HepG2 (cell line): Measurements from ENCODE around the gene GPR137. TPM values are rescaled to one million over a fixed set of nuclear protein-coding genes. Genes with fewer than 3 reads are reported as not detected.

Experiments
- ARID4A ChIP-seq: sonication (generic); formaldehyde crosslinking; IDR thresholded peaks from 2 replicates; pipeline ENCODE4 v1.5.0; 2020; ENCODE audit warnings: mild to moderate bottlenecking, missing genetic modification reagents, borderline replicate concordance
- CHD2 ChIP-seq: IDR thresholded peaks from 2 replicates; pipeline ENCODE4 v1.6.1; 2011; ENCODE audit warnings: low read depth, low read length, improper control_type of control experiment
- ELF3 ChIP-seq: IDR thresholded peaks from 2 replicates; pipeline ENCODE4 v1.6.1; 2016; ENCODE audit warnings: missing genetic modification reagents, missing compliant biosample characterization
- GZF1 ChIP-seq: sonication (generic); formaldehyde crosslinking; IDR thresholded peaks from 2 replicates; pipeline ENCODE4 v1.5.1; 2020; ENCODE audit warnings: mild to moderate bottlenecking, missing genetic modification reagents
- MXD4 ChIP-seq: IDR thresholded peaks from 2 replicates; pipeline ENCODE4 v1.6.1; 2016; ENCODE audit warnings: mild to moderate bottlenecking, missing biosample characterization, missing genetic modification reagents
- NCOA1 ChIP-seq: sonication (generic); formaldehyde crosslinking; IDR thresholded peaks from 2 replicates; pipeline ENCODE4 v1.9.0; 2021; ENCODE audit warnings: missing genetic modification reagents
- SAP130 ChIP-seq: IDR thresholded peaks from 2 replicates; pipeline ENCODE4 v1.6.1; 2016; ENCODE audit warnings: low read depth
- TCF7L2 ChIP-seq: IDR thresholded peaks from 2 replicates; pipeline ENCODE4 v1.6.1; 2011; ENCODE audit warnings: mild to moderate bottlenecking, low read depth, low read length, moderate library complexity
- ZBTB21 ChIP-seq: sonication (generic); formaldehyde crosslinking; IDR thresholded peaks from 2 replicates; pipeline ENCODE4 v1.4.0; 2020; ENCODE audit warnings: missing genetic modification reagents
- ZFP82 ChIP-seq: sonication (generic); formaldehyde crosslinking; IDR thresholded peaks from 2 replicates; pipeline ENCODE4 v1.5.1; 2020; ENCODE audit warnings: mild to moderate bottlenecking, missing genetic modification reagents, borderline replicate concordance
- ZNF180 ChIP-seq: sonication (generic); formaldehyde crosslinking; IDR thresholded peaks from 2 replicates; pipeline ENCODE4 v1.4.0; 2020; ENCODE audit warnings: low read depth, missing genetic modification reagents, borderline replicate concordance
- ZNF501 ChIP-seq: sonication (generic); formaldehyde crosslinking; IDR thresholded peaks from 2 replicates; pipeline ENCODE4 v1.5.1; 2020; ENCODE audit warnings: mild to moderate bottlenecking, moderate library complexity, missing genetic modification reagents
- ZNF572 ChIP-seq: sonication (generic); formaldehyde crosslinking; IDR thresholded peaks from 2 replicates; pipeline ENCODE4 v1.5.1; 2020; ENCODE audit warnings: mild to moderate bottlenecking, missing genetic modification reagents
- ZNF709 ChIP-seq: sonication (generic); formaldehyde crosslinking; IDR thresholded peaks from 2 replicates; pipeline ENCODE4 v1.5.0; 2020; ENCODE audit warnings: mild to moderate bottlenecking, missing genetic modification reagents
- ZNF768 ChIP-seq: sonication (generic); formaldehyde crosslinking; IDR thresholded peaks from 2 replicates; pipeline ENCODE4 v1.4.0; 2020; ENCODE audit warnings: missing genetic modification reagents
- ZSCAN5A ChIP-seq: sonication (generic); formaldehyde crosslinking; IDR thresholded peaks from 2 replicates; pipeline ENCODE4 v1.8.0; 2022; ENCODE audit warnings: mild to moderate bottlenecking, missing genetic modification reagents, borderline replicate concordance
- polyA plus RNA-seq, 8 experiments: library from polyadenylated mRNA; depleted of rRNA in 3 of 8; stranded (reverse) in 7 of 8; unstranded in 1 of 8; fragments of >200 nt; fragmentation: Illumina TruSeq in 4 of 8; extraction: Trizol in 4 of 8; gene quantifications; 2 replicates each; pipeline versions ENCODE4 v1.2.1 to v1.2.3, GENCODE V29; 2011 to 2016; ENCODE audit warnings: low read depth in 4 of 8, missing spikeins in 1 of 8, mixed read lengths in 1 of 8; ENCODE audit not compliant: insufficient read depth in 1 of 8
- total RNA-seq, 5 experiments: library from RNA; depleted of rRNA; stranded (reverse); fragments of >200 nt; fragmentation: Illumina TruSeq; extraction: Trizol; gene quantifications; 2 replicates each; pipeline ENCODE4 v1.2.3, GENCODE V29; 2016; ENCODE audit warnings: low read depth in 1 of 5
- TF ChIP-seq, protein P1 (sequence below): fragments of 450-650 bp; IDR thresholded peaks from 2 replicates; pipeline ENCODE4 v1.6.1; 2016
- TF ChIP-seq, protein P2 (sequence below): sonication (generic); formaldehyde crosslinking; IDR thresholded peaks from 2 replicates; pipeline ENCODE4 v1.5.0; 2020; ENCODE audit warnings: mild to moderate bottlenecking, missing genetic modification reagents

GPR137 gene
- total and polyA plus RNA-seq, 2 of the 13 experiments (the other 11 are each of a cell fraction or from before 2014, with no cell fraction given): 8.5 to 13.2 TPM

DNA sequence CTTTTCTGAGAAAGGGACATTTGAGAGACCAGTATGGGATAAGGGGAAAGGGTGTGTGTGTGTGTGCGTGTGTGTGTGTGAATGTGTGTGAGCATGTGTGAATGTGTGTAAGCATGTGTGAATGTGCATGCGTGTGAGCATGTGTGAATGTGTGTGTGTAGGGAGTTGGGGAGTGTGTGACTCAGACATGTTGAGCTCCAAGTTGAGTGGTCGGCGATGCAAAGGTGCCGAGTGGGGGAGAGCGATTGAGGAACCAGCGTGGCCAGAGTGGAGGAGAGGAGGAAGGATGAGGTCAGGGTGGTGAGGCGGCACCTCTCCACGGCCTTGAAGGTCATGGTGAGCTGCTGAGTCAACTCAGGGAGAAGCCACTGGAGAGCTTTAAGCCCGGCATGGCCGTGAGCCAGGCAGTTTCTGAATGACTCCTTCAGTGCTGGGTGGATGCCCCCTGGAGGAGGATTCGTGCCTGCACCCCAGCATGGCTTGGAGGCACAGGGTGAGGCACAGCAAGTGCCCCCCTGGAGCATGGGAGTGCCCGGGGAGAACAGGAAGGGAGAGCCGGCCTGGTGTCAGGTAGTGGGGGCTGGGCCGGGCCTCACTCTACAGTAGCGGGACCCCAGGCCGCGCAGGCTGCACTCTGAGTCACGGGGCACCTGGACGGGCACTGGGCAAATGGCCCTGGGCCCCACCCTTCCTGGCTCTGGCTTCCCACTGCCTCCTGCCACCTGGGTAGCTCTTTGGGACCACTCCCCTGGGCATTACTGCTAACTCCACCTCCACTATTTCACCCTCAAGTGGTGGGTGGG, 46.1 kb downstream of the GPR137 start (continued):
- peak; percentile 17; the same call in 1 of the 2 replicates for TF ChIP-seq ARID4A (CRISPR knock-in tag)
- peak; percentile 47; the same call in 1 of the 2 replicates for TF ChIP-seq MXD4 (CRISPR knock-in tag)
- no peak for TF ChIP-seq ZSCAN5A (CRISPR knock-in tag)
- TF ChIP-seq, protein P1, sequence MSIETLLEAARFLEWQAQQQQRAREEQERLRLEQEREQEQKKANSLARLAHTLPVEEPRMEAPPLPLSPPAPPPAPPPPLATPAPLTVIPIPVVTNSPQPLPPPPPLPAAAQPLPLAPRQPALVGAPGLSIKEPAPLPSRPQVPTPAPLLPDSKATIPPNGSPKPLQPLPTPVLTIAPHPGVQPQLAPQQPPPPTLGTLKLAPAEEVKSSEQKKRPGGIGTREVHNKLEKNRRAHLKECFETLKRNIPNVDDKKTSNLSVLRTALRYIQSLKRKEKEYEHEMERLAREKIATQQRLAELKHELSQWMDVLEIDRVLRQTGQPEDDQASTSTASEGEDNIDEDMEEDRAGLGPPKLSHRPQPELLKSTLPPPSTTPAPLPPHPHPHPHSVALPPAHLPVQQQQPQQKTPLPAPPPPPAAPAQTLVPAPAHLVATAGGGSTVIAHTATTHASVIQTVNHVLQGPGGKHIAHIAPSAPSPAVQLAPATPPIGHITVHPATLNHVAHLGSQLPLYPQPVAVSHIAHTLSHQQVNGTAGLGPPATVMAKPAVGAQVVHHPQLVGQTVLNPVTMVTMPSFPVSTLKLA: peak; percentile 90
- TF ChIP-seq NCOA1 (CRISPR knock-in tag): no peak
- no peak for TF ChIP-seq ZNF180 (CRISPR knock-in tag)
- no peak for TF ChIP-seq ZNF709 (CRISPR knock-in tag)
- TF ChIP-seq ZNF768 (CRISPR knock-in tag): peak; percentile 47; the same call in 1 of the 2 replicates
- TF ChIP-seq ELF3 (CRISPR knock-in tag): 0 out of 2 replicates have a peak, but pooled peaks have one; percentile 44
- no peak for TF ChIP-seq ZNF572 (CRISPR knock-in tag)
- TF ChIP-seq TCF7L2: no peak
- no peak for TF ChIP-seq CHD2
- TF ChIP-seq ZBTB21: no peak
- TF ChIP-seq, protein P2, sequence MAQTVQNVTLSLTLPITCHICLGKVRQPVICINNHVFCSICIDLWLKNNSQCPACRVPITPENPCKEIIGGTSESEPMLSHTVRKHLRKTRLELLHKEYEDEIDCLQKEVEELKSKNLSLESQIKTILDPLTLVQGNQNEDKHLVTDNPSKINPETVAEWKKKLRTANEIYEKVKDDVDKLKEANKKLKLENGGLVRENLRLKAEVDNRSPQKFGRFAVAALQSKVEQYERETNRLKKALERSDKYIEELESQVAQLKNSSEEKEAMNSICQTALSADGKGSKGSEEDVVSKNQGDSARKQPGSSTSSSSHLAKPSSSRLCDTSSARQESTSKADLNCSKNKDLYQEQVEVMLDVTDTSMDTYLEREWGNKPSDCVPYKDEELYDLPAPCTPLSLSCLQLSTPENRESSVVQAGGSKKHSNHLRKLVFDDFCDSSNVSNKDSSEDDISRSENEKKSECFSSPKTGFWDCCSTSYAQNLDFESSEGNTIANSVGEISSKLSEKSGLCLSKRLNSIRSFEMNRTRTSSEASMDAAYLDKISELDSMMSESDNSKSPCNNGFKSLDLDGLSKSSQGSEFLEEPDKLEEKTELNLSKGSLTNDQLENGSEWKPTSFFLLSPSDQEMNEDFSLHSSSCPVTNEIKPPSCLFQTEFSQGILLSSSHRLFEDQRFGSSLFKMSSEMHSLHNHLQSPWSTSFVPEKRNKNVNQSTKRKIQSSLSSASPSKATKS (CRISPR knock-in tag): no peak
- TF ChIP-seq ZFP82 (CRISPR knock-in tag): no peak
- TF ChIP-seq GZF1 (CRISPR knock-in tag): no peak
- TF ChIP-seq ZNF501: peak; percentile 37; the same call in 1 of the 2 replicates
- peak; percentile 45; the same call in 1 of the 2 replicates for TF ChIP-seq SAP130 (CRISPR knock-in tag)
